ENCODE results near the gene KLHL36. TPM values are rescaled to one million over a fixed set of nuclear protein-coding genes. Genes with fewer than 3 reads are reported as not detected.
"Not testable (repeated sequence)": the region's sequence is repeated elsewhere in the genome, so short reads cannot be mapped to it uniquely, and the experiment has no call there.

The KLHL36 gene
- polyA plus RNA-seq, 1 of the 3 experiments (the other 2 are of a cell fraction), result 39.8 TPM

DNA sequence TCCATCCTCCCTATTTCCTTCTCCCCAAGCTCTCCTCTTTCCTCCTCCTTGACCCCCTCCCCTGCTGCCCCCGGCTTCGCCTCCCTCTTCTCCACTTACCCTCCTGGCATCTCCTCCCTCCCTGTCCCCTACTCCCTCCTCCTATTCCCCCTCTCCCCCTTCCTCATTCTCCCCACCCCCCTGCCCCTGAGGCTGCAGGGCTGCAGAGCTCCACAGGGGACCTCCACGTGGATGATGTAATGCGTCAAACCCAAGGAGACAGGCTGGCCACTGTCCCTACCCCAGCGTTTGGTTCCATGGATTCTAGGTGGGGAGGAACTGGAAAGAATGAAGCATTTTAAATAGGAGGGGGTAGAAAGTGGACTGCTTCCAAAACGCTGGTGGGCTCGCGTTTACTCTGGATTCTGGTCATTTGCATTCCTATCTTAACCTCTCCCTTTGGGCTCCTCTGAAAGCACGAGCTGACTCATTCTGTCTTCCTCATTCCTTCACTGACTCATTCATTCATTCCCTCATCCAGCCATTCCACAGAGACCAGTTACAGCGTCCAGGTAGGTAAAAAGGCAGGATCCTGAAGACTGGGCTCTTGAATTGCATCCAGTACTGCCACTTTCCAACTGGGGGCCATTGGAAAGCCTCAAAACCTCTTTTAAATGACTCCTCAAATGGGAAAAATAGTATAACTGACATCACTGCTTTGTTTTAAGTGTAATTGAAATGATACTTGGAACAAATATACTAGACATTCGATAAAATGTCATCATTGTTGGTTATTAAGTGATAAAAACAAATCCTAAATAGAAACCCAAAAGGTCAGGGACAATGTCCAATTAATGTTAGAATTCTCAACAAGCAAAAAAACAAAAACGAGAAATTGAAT is 29.5 kb upstream of the KLHL36 start:
- no peaks in the 10 kb centered on the region for H3K27me3 ChIP-seq (ENCODE audit: insufficient read depth)
- H2AFZ ChIP-seq (ENCODE audit: low read depth), result peak overlapping the region; percentile 72
- peak; percentile 63 for DNase-seq
- CTCF ChIA-PET, result interaction anchor here (1.0 to 13.3 kb wide), 4 partner anchors 107 to 120 kb away, joined by 3 to 275 read pairs (median 42); no protein-coding TSS in a partner anchor
- peak overlapping the region; percentile 22 to 55; a peak in 3 of 4 replicates for H3K4me3 ChIP-seq (ENCODE audit: low read depth in 2 of 2, low read length in 1 of 2)
- H3K9me3 ChIP-seq, result no peaks in the 10 kb centered on the region
- POLR2A ChIA-PET, result interaction anchor here (0.6 kb wide), 1 partner anchor 205 kb away, joined by 3 read pairs; no protein-coding TSS in a partner anchor
- peaks cover 13 to 24% of the 10 kb centered on the region in 2 experiments; a peak in 3 of 4 replicates for H3K4me1 ChIP-seq (ENCODE audit: control insufficient read depth in 1 of 2, insufficient read depth in 2 of 2, low read depth in 1 of 2, low read length in 1 of 2)
- peaks cover 32% of the 10 kb centered on the region for H4K20me1 ChIP-seq (ENCODE audit: insufficient read depth)
- H3K9ac ChIP-seq, result peak overlapping the region; percentile 66; the same call in 1 of the 2 replicates
- peaks cover 40% of the 10 kb centered on the region for H3K79me2 ChIP-seq (ENCODE audit: insufficient read depth)
- TF ChIP-seq YY1 (IDR thresholded peaks at IDR 0.05; ENCODE audit: low read depth), result 0 out of 2 replicates have a peak, but pooled peaks have one; percentile 39
- TF ChIP-seq, protein P1, sequence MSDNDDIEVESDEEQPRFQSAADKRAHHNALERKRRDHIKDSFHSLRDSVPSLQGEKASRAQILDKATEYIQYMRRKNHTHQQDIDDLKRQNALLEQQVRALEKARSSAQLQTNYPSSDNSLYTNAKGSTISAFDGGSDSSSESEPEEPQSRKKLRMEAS (IDR thresholded peaks at IDR 0.05; ENCODE audit: low read depth), result peak; percentile 82
- TF ChIP-seq, protein P2, sequence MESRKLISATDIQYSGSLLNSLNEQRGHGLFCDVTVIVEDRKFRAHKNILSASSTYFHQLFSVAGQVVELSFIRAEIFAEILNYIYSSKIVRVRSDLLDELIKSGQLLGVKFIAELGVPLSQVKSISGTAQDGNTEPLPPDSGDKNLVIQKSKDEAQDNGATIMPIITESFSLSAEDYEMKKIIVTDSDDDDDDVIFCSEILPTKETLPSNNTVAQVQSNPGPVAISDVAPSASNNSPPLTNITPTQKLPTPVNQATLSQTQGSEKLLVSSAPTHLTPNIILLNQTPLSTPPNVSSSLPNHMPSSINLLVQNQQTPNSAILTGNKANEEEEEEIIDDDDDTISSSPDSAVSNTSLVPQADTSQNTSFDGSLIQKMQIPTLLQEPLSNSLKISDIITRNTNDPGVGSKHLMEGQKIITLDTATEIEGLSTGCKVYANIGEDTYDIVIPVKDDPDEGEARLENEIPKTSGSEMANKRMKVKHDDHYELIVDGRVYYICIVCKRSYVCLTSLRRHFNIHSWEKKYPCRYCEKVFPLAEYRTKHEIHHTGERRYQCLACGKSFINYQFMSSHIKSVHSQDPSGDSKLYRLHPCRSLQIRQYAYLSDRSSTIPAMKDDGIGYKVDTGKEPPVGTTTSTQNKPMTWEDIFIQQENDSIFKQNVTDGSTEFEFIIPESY (IDR thresholded peaks at IDR 0.05; ENCODE audit: borderline replicate concordance, low read depth), result peak; percentile 15; the same call in 1 of the 2 replicates
- TF ChIP-seq JUND (IDR thresholded peaks at IDR 0.05), result peak; percentile 91
- TF ChIP-seq FOSL2 (IDR thresholded peaks at IDR 0.05; ENCODE audit: borderline replicate concordance, low read depth), result peak; percentile 97
- TF ChIP-seq FOXM1 (IDR thresholded peaks at IDR 0.05; ENCODE audit: low read depth), result no peak; the same call in 1 of the 2 replicates
- TF ChIP-seq POLR2AphosphoS5 (IDR thresholded peaks at IDR 0.05; ENCODE audit: low read depth, low read length), result peak; percentile 58; the same call in 1 of the 2 replicates
- TF ChIP-seq, protein P3, sequence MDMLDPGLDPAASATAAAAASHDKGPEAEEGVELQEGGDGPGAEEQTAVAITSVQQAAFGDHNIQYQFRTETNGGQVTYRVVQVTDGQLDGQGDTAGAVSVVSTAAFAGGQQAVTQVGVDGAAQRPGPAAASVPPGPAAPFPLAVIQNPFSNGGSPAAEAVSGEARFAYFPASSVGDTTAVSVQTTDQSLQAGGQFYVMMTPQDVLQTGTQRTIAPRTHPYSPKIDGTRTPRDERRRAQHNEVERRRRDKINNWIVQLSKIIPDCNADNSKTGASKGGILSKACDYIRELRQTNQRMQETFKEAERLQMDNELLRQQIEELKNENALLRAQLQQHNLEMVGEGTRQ (IDR thresholded peaks at IDR 0.05; ENCODE audit: borderline replicate concordance, low read depth, low read length), result no peak
- peak; percentile 74 for TF ChIP-seq NFIC (IDR thresholded peaks at IDR 0.05; ENCODE audit: borderline replicate concordance)
- TF ChIP-seq MEF2A (IDR thresholded peaks at IDR 0.05; ENCODE audit: borderline replicate concordance, low read depth), result no peak
- TF ChIP-seq RXRA (IDR thresholded peaks at IDR 0.05; ENCODE audit: borderline replicate concordance, low read depth), result peak; percentile 73; the same call in 1 of the 2 replicates
- TF ChIP-seq SIN3A (IDR thresholded peaks at IDR 0.05; ENCODE audit: borderline replicate concordance, low read depth, low read length), result peak; percentile 72; the same call in 1 of the 2 replicates
- TF ChIP-seq ELF1 (IDR thresholded peaks at IDR 0.05), result peak; percentile 93
- no peak for TF ChIP-seq GABPA (IDR thresholded peaks at IDR 0.05; ENCODE audit: low read depth)
- peak in 1 of 2 experiments; percentile 71; a peak in 1 of 4 replicates for TF ChIP-seq EP300 (IDR thresholded peaks at IDR 0.05; ENCODE audit: borderline replicate concordance in 1 of 2, low read depth in 1 of 2, low read length in 1 of 2)
- TF ChIP-seq TCF12 (IDR thresholded peaks at IDR 0.05), result peak; percentile 62; the same call in 1 of the 2 replicates
- TF ChIP-seq TEAD4 (IDR thresholded peaks at IDR 0.05; ENCODE audit: borderline replicate concordance, insufficient read depth), result peak; percentile 84
- TF ChIP-seq, protein P4, sequence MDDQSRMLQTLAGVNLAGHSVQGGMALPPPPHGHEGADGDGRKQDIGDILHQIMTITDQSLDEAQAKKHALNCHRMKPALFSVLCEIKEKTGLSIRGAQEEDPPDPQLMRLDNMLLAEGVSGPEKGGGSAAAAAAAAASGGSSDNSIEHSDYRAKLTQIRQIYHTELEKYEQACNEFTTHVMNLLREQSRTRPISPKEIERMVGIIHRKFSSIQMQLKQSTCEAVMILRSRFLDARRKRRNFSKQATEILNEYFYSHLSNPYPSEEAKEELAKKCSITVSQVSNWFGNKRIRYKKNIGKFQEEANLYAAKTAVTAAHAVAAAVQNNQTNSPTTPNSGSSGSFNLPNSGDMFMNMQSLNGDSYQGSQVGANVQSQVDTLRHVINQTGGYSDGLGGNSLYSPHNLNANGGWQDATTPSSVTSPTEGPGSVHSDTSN (IDR thresholded peaks at IDR 0.05), result 0 out of 2 replicates have a peak, but pooled peaks have one; percentile 38
- H3F3A ChIP-seq (replicated peaks; ENCODE audit: insufficient read depth), result peaks cover 14% of the 10 kb centered on the region
- WGBS (ENCODE audit: low lambda C conversion rate), result 16% methylated on average over 12 of the region's 12 CpGs
- H3K27ac ChIP-seq (ENCODE audit: low read depth in 2 of 2, low read length in 1 of 2), result peak overlapping the region; percentile 8 to 92; a peak in 3 of 4 replicates
- H3K4me2 ChIP-seq, result peak overlapping the region; percentile 79
- no peaks in the 10 kb centered on the region for H3K9me2 ChIP-seq
- H3K36me3 ChIP-seq (replicated peaks in 1 of 2; ENCODE audit: control insufficient read depth in 1 of 2, insufficient read depth in 2 of 2, low read length in 1 of 2), result peaks cover 0 to 13% of the 10 kb centered on the region in 2 experiments

DNA sequence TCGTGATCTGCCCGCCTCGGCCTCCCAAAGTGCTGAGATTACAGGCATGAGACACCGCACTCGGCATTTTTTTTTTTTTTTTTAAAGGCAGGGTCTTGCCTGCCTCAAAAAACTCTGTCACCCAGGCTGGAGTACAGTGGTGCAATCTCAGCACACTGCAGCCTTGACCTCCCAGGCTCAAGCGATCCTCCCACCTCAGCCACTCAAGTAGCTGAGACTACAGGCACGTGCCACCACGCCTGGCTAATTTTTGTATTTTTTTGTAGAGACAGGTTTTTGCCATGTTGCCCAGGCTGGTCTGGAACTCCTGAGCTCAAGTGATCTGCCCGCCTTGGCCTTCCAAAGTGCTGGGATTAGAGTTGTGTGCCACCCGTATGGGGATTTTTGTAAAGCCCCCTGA is 27.4 kb upstream of the KLHL36 start:
- POLR2A ChIA-PET, result not testable (repeated sequence)

More for the DNA sequence above, 27.4 kb upstream of the KLHL36 start:
- H3K9ac ChIP-seq; H2AFZ ChIP-seq (ENCODE audit: low read depth); H3K9me3 ChIP-seq; DNase-seq; H3K4me3 ChIP-seq (ENCODE audit: low read depth in 2 of 2, low read length in 1 of 2); H3K36me3 ChIP-seq (replicated peaks in 1 of 2; ENCODE audit: control insufficient read depth in 1 of 2, insufficient read depth in 2 of 2, low read length in 1 of 2); H3K9me2 ChIP-seq; H3K4me2 ChIP-seq; H3K27me3 ChIP-seq (ENCODE audit: insufficient read depth); H3K27ac ChIP-seq (ENCODE audit: low read depth in 2 of 2, low read length in 1 of 2): not testable (repeated sequence)
- H3K4me1 ChIP-seq (ENCODE audit: control insufficient read depth in 1 of 2, insufficient read depth in 2 of 2, low read depth in 1 of 2, low read length in 1 of 2), result peaks cover 13 to 14% of the 10 kb centered on the region in 2 experiments; a peak in 2 of 4 replicates
- peaks cover 19% of the 10 kb centered on the region for H3K79me2 ChIP-seq (ENCODE audit: insufficient read depth)
- WGBS (ENCODE audit: low lambda C conversion rate), result 98% methylated on average over 10 of the region's 10 CpGs
- peaks cover 14% of the 10 kb centered on the region for H3F3A ChIP-seq (replicated peaks; ENCODE audit: insufficient read depth)
- CTCF ChIA-PET, result interaction anchor here (0.7 to 13.3 kb wide), 18 partner anchors 25 to 353 kb away, joined by 3 to 275 read pairs (median 10); partner anchors contain the start of genes KLHL36 and MEAK7
- H4K20me1 ChIP-seq (ENCODE audit: insufficient read depth), result peaks cover 11% of the 10 kb centered on the region

Measured in SK-N-SH (cell line).